Kidney epithelial cell (primary cell): ENCODE results near the gene PCDH12. TPM values are rescaled to one million over a fixed set of nuclear protein-coding genes. Genes with fewer than 3 reads are reported as not detected.

Experiments used
- DNase-seq: peaks from one replicate; pipeline ENCODE4 v3.0.0-alpha.2; 2010; ENCODE audit warnings: low read depth
- H3K27me3 ChIP-seq: 2 replicates; pipeline ENCODE4 v1.6.0; 2011; ENCODE audit warnings: low read length; ENCODE audit not compliant: control insufficient read depth, insufficient read depth
- H3K36me3 ChIP-seq: 2 replicates; pipeline ENCODE4 v1.5.1; 2011; ENCODE audit warnings: low read length; ENCODE audit not compliant: control insufficient read depth, insufficient read depth
- H3K4me3 ChIP-seq: 2 replicates; pipeline ENCODE4 v1.5.1; 2011; ENCODE audit warnings: low read depth, mild to moderate bottlenecking, control low read depth, low read length
- CTCF ChIP-seq: IDR thresholded peaks from 2 replicates; pipeline ENCODE4 v1.5.1; 2011; ENCODE audit warnings: mild to moderate bottlenecking, moderate library complexity, low read length, control low read depth, inconsistent platforms; ENCODE audit not compliant: insufficient read depth, poor library complexity, severe bottlenecking
- total RNA-seq: library from RNA; depleted of rRNA; stranded (reverse); fragments of >200 nt; gene quantifications from 2 replicates; pipeline ENCODE4 v1.2.3, GENCODE V29; 2015

PCDH12 gene
- total RNA-seq, 1 donor from 2014 or later = not detected

- Histone ChIP-seq H3K27me3 (peaks cover 6% of the 10 kb centered on the region), H3K4me3 (no peak overlapping the region), H3K36me3 (no peaks in the 10 kb centered on the region)
- DNase-seq = no peak
- no peak for TF ChIP-seq CTCF
Observed at GRCh38 chr5:141898448-141899049, 59.5 kb downstream of the PCDH12 start.

- DNase-seq = no peak
- no peak for TF ChIP-seq CTCF
- Histone ChIP-seq H3K27me3 (peaks cover 2% of the 10 kb centered on the region), H3K36me3 (no peaks in the 10 kb centered on the region), H3K4me3 (no peak overlapping the region)
Observed at GRCh38 chr5:141897425-141897824, 60.6 kb downstream of the PCDH12 start.

Other genes starting within 250 kb of the PCDH12 start
- gene PCDH1, start 79.8 kb downstream of the PCDH12 start, total RNA-seq = 42.4 and 45.5 TPM in 2 replicates
- gene DELE1, start 34.3 kb downstream of the PCDH12 start, total RNA-seq = 62.3 and 74.1 TPM in 2 replicates
- 68.8 and 95.9 TPM in 2 replicates for gene RNF14, start 10.9 kb upstream of the PCDH12 start, total RNA-seq
- gene GNPDA1, start 54.8 kb upstream of the PCDH12 start, total RNA-seq = 102 and 164 TPM in 2 replicates
- 52.1 and 54.3 TPM in 2 replicates for gene NDFIP1, start 150.6 kb upstream of the PCDH12 start, total RNA-seq